Measurements from ENCODE around the gene SMPD2. TPM values are rescaled to one million over a fixed set of nuclear protein-coding genes. Genes with fewer than 3 reads are reported as not detected.

SMPD2 gene
- total RNA-seq, 4 donors from 2014 or later = 3.9 to 7.7 (median 5.9) TPM

DNA sequence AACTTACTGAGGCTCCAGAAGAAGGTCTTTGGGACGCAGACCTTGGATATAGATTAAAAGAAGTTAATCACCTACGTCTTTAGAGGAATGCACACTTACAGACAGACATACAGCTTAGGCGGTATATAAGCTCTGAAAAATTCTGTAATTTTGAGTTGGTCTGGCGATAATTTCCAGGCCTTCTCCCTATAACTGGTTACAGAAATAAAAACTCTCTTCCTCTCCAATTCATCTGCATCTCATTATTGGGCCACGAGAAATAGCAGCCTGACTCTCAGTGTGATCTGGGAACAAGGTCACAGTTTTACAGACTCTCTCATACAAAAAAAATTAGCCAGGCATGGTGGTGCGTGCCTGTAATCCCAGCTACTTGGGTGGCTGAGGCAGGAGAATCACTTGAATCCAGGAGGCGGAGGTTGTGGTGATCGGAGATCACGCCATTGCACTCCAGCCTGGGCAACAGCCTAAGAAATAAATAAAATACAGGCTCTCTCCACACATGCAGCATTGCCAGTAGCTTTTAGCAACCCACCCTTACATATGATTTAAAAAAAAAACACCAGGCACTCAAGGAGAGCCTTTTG lies 37.8 kb downstream of the SMPD2 start:
- H3K27me3 ChIP-seq = no peaks in the 10 kb centered on the region
- intact Hi-C loops (cut with DNase I; ENCODE audit: low total_unique reads) (no loop called here), in situ Hi-C loops (cut with MboI; ENCODE audit: low sequenced_read_pairs in 4 of 4) (no loop called here)
- ATAC-seq = no peak
- peaks cover 0 to 52% of the 10 kb centered on the region in 2 donors for H3K36me3 ChIP-seq
- peaks cover 40 to 41% of the 10 kb centered on the region in 2 donors for H3K4me1 ChIP-seq
- no peak for DNase-seq
- no peak overlapping the region for H3K27ac ChIP-seq
- no peak overlapping the region for H3K4me3 ChIP-seq
- H3K9me3 ChIP-seq = no peaks in the 10 kb centered on the region
- TF ChIP-seq, protein P1, sequence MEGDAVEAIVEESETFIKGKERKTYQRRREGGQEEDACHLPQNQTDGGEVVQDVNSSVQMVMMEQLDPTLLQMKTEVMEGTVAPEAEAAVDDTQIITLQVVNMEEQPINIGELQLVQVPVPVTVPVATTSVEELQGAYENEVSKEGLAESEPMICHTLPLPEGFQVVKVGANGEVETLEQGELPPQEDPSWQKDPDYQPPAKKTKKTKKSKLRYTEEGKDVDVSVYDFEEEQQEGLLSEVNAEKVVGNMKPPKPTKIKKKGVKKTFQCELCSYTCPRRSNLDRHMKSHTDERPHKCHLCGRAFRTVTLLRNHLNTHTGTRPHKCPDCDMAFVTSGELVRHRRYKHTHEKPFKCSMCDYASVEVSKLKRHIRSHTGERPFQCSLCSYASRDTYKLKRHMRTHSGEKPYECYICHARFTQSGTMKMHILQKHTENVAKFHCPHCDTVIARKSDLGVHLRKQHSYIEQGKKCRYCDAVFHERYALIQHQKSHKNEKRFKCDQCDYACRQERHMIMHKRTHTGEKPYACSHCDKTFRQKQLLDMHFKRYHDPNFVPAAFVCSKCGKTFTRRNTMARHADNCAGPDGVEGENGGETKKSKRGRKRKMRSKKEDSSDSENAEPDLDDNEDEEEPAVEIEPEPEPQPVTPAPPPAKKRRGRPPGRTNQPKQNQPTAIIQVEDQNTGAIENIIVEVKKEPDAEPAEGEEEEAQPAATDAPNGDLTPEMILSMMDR (IDR thresholded peaks at IDR 0.05 in 4 of 5, conservative IDR thresholded peaks at IDR 0.05 in 1 of 5) = no peak
- TF ChIP-seq POLR2A (IDR thresholded peaks at IDR 0.05) = no peak

DNA sequence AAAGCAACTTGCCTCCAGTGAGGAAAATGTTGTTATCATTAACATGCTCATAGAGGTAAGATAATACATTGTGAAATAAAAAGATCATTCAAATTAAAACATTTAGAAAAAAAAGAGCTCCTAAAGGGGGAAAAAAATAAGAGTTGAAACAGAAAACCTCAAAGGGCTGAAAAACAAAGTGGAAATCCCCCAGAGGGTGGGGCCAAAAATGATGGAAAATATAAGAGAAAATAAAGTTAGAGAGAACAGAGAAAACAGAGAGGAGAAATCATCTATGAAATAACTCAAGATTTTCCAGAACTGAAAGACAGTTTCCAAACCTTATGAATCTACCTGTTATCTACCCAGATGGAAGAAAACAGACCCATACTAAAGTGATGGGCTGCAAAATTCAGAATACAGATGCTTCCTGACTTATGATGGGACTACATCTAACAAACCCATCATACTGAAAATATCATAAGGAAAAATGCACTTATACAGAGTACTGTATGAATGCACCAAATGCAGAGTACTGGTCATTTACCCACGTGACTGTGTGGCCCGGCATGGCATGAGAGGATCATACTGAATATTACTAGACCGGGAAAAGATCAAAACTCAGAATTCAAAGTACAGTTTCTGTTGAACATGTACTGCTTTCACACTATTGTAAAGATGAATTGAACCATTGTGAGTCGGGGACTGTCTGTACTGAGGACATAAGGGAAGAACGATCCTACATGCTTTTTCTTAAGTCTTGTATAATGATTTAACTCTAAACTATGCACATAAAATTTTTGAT lies 38.5 kb downstream of the SMPD2 start:
- intact Hi-C loops (cut with DNase I; ENCODE audit: low total_unique reads) (no loop called here), in situ Hi-C loops (cut with MboI; ENCODE audit: low sequenced_read_pairs in 4 of 4) (no loop called here)
- H3K4me3 ChIP-seq = no peak overlapping the region
- ATAC-seq = no peak
- peaks cover 0 to 45% of the 10 kb centered on the region in 2 donors for H3K36me3 ChIP-seq
- no peak overlapping the region for H3K27ac ChIP-seq
- H3K27me3 ChIP-seq = no peaks in the 10 kb centered on the region
- H3K4me1 ChIP-seq = peaks cover 40 to 46% of the 10 kb centered on the region in 2 donors
- H3K9me3 ChIP-seq = no peaks in the 10 kb centered on the region
- TF ChIP-seq, protein P1 (IDR thresholded peaks at IDR 0.05 in 4 of 5, conservative IDR thresholded peaks at IDR 0.05 in 1 of 5) = no peak
- no peak for TF ChIP-seq POLR2A (IDR thresholded peaks at IDR 0.05)
- DNase-seq = no peak

DNA sequence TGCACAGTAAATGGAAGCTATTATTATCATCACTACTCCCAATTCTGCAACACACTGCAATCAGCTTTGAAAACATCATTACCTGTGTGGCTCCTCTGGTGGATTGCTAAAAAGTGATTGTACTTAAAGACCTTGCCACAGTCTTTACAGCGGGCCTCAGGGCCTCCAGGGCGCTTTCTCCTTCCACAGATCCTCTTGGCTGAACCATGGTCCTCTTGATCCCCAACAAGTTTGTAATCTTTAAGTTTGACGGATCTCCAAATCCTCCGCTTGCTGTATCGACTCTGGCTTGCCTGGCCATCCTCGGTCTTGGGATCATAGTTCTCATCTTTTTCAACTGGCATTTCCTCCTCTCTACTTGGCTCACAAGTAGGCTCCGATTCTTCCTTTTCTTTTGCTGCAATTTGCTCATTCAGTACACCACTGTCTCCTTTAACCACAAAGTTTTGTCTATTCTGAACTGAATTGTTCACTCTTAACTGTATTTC lies 40.5 kb downstream of the SMPD2 start:
- peaks cover 40 to 47% of the 10 kb centered on the region in 2 donors for H3K4me1 ChIP-seq
- intact Hi-C loops (cut with DNase I; ENCODE audit: low total_unique reads) = loop anchor here (5.0 to 10.0 kb wide), 2 partner anchors 384 to 476 kb away; partner anchors contain the start of gene CEP57L1
- no peak overlapping the region for H3K27ac ChIP-seq
- TF ChIP-seq, protein P1 (IDR thresholded peaks at IDR 0.05 in 4 of 5, conservative IDR thresholded peaks at IDR 0.05 in 1 of 5) = no peak
- TF ChIP-seq POLR2A (IDR thresholded peaks at IDR 0.05) = no peak
- no peaks in the 10 kb centered on the region for H3K9me3 ChIP-seq
- H3K4me3 ChIP-seq = peak overlapping the region in 1 of 4 donors; percentile 3
- no peak for DNase-seq
- no peak for ATAC-seq
- in situ Hi-C loops (cut with MboI; ENCODE audit: low sequenced_read_pairs in 4 of 4) = loop anchor here in 2 of 4 donors (10.0 kb wide), 2 partner anchors 46 to 214 kb away; partner anchors contain the start of genes AK9 (in 2 of the 2) and FIG4 (in 2 of the 2)
- H3K36me3 ChIP-seq = peaks cover 0 to 25% of the 10 kb centered on the region in 2 donors
- no peaks in the 10 kb centered on the region for H3K27me3 ChIP-seq

DNA sequence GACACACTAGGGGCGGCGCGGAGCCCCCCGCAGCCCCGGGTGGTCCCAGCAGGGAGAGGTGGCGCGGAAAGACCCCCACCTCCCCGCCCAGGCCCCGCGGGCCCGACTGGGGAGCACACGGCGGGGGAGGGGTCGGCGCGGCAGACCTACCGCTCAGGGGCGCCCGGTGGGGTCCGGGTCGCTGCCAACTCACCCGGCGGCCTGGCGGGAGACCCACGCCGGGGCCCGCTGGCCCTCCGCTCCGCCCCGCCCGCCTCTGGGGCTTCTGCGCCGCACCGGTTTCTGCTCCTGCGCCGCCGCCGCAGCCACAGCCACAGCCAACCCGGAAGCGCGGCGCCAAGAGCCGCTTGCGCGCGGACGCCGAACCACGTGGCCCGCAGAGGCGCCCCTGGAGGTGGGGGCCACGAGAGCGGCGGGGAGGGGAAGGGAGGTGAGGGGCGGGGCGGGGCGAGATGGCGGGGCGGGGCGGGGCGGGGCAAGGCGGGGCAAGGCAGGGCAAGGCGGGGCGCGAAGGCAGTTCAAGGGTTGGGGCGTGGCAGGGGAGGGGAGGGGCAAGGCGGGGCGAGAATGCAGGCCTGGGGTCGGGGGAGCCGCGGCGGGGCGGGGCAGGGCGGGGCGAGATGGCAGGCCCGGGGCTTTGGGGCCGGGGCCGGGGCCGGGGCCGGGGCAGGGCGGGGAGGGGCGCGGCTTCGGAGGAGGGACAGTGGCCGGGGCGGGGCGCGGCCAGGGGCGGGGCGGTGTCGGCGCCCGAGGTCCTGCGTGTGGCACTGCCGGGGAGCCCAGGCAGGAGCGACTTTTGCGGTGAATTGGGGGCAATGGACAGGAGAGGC lies 42.6 kb downstream of the SMPD2 start, which contains the start of gene ZBTB24:
Gene ZBTB24 (minus strand): TSS at position 315 of the 830 bp plus-strand sequence. CDS start 1,193 bp downstream, outside the sequence.
- ATAC-seq (peak; percentile 83 to 87), DNase-seq (peak; percentile 82 to 88)
- H3K36me3 ChIP-seq = peaks cover 0 to 15% of the 10 kb centered on the region in 2 donors
- in situ Hi-C loops (cut with MboI; ENCODE audit: low sequenced_read_pairs in 4 of 4) (loop anchor here in 2 of 4 donors (10.0 kb wide), 2 partner anchors 48 to 212 kb away; partner anchors contain the start of genes AK9 (in 2 of the 2) and FIG4 (in 2 of the 2)), intact Hi-C loops (cut with DNase I; ENCODE audit: low total_unique reads) (loop anchor here (1.0 to 10.0 kb wide), 6 partner anchors 26 to 478 kb away; partner anchors contain the start of genes CD164, CEP57L1, PPIL6 and SMPD2)
- peak within 1 kb of the TSS; percentile 66 to 100 (median 94) for H3K4me3 ChIP-seq
- H3K4me1 ChIP-seq = peaks cover 37 to 46% of the 10 kb centered on the region in 2 donors
- TF ChIP-seq, protein P1 (IDR thresholded peaks at IDR 0.05 in 4 of 5, conservative IDR thresholded peaks at IDR 0.05 in 1 of 5) = no peak
- TF ChIP-seq POLR2A (IDR thresholded peaks at IDR 0.05) = peak; percentile 75 to 89
- peak within 1 kb of the TSS; percentile 84 to 93 (median 88) for H3K27ac ChIP-seq
- H3K9me3 ChIP-seq = no peaks in the 10 kb centered on the region
- no peaks in the 10 kb centered on the region for H3K27me3 ChIP-seq

Measured in gastrocnemius medialis (tissue), 4 donors.